Liver (tissue), 9 donors: ENCODE measurements around the gene PRIMA1. TPM values are rescaled to one million over a fixed set of nuclear protein-coding genes. Genes with fewer than 3 reads are reported as not detected.

Experiments used
- DNase-seq: peaks from one replicate; pipeline ENCODE4 v3.0.0-alpha.2; 2017; ENCODE audit warnings: low spot score
- H3K27ac ChIP-seq, 2 donors: one replicate each; pipeline ENCODE4 v1.7.0; 2013; ENCODE audit warnings: inconsistent platforms in 2 of 2, low read length in 2 of 2, control low read depth in 1 of 2, low read depth in 1 of 2, mild to moderate bottlenecking in 1 of 2
- H3K27me3 ChIP-seq, 4 donors: one replicate each; pipeline versions ENCODE4 v1.6.1 to v1.7.0; 2013; ENCODE audit warnings: low read length in 3 of 4, inconsistent platforms in 1 of 4, mild to moderate bottlenecking in 1 of 4, moderate library complexity in 1 of 4; ENCODE audit not compliant: control insufficient read depth in 4 of 4, insufficient read depth in 4 of 4
- H3K36me3 ChIP-seq, 4 donors: one replicate each; pipeline versions ENCODE4 v1.6.1 to v1.7.0; 2013; ENCODE audit warnings: low read length in 3 of 4, mild to moderate bottlenecking in 3 of 4, low read depth in 1 of 4, moderate library complexity in 1 of 4; ENCODE audit not compliant: control insufficient read depth in 4 of 4, insufficient read depth in 3 of 4
- H3K4me1 ChIP-seq, 4 donors: one replicate each; pipeline versions ENCODE4 v1.6.1 to v1.7.0; 2013; ENCODE audit warnings: low read length in 3 of 4, mild to moderate bottlenecking in 3 of 4, moderate library complexity in 1 of 4; ENCODE audit not compliant: control insufficient read depth in 4 of 4, insufficient read depth in 4 of 4
- H3K4me3 ChIP-seq, 3 donors: one replicate each; pipeline versions ENCODE4 v1.6.1 to v1.7.0; 2013; ENCODE audit warnings: low read length in 3 of 3, control low read depth in 1 of 3, low read depth in 1 of 3, mild to moderate bottlenecking in 1 of 3
- H3K9ac ChIP-seq, 2 donors: one replicate each; pipeline ENCODE4 v1.7.0; 2013; ENCODE audit warnings: low read length in 2 of 2, mild to moderate bottlenecking in 2 of 2, moderate library complexity in 2 of 2, control low read depth in 1 of 2, low read depth in 1 of 2
- H3K9me3 ChIP-seq, 4 donors: one replicate each; pipeline versions ENCODE4 v1.6.1 to v1.7.0; 2013; ENCODE audit warnings: low read length in 3 of 4; ENCODE audit not compliant: control insufficient read depth in 4 of 4
- ATF3 ChIP-seq: IDR thresholded peaks from 2 replicates; pipeline ENCODE4 v1.6.1; 2016; ENCODE audit warnings: antibody characterized with exemption
- CTCF ChIP-seq: fragments of 150-350 bp; IDR thresholded peaks from 2 replicates; pipeline ENCODE4 v1.5.1; 2017; ENCODE audit warnings: improper control_type of control experiment, low read depth, low read length; ENCODE audit not compliant: missing input control
- EGR1 ChIP-seq, 2 donors: IDR thresholded peaks; 2 replicates each; pipeline ENCODE4 v1.6.1; 2016 to 2018; ENCODE audit warnings: antibody characterized with exemption in 2 of 2, low read depth in 2 of 2
- FOXA1 ChIP-seq: IDR thresholded peaks from 2 replicates; pipeline ENCODE4 v1.6.1; 2016; ENCODE audit warnings: antibody characterized with exemption
- FOXA2 ChIP-seq: IDR thresholded peaks from 2 replicates; pipeline ENCODE4 v1.6.1; 2016; ENCODE audit warnings: antibody characterized with exemption
- HNF4A ChIP-seq, 2 donors: conservative IDR thresholded peaks; 2 replicates each; pipeline ENCODE4 v1.6.1; 2016; ENCODE audit warnings: antibody characterized with exemption in 2 of 2, mild to moderate bottlenecking in 2 of 2
- JUND ChIP-seq, 2 donors: IDR thresholded peaks; 2 replicates each; pipeline ENCODE4 v1.6.1; 2016; ENCODE audit warnings: antibody characterized with exemption in 2 of 2
- MAX ChIP-seq: IDR thresholded peaks from 2 replicates; pipeline ENCODE4 v1.6.1; 2016; ENCODE audit warnings: antibody characterized with exemption
- NR2F2 ChIP-seq: IDR thresholded peaks from 2 replicates; pipeline ENCODE4 v1.6.1; 2016; ENCODE audit warnings: antibody characterized with exemption
- RAD21 ChIP-seq, 2 donors: IDR thresholded peaks; 2 replicates each; pipeline ENCODE4 v1.6.1; 2016; ENCODE audit warnings: antibody characterized with exemption in 2 of 2, mild to moderate bottlenecking in 2 of 2
- REST ChIP-seq: IDR thresholded peaks from 2 replicates; pipeline ENCODE4 v1.6.1; 2016; ENCODE audit warnings: antibody characterized with exemption, mild to moderate bottlenecking
- RXRA ChIP-seq, 2 donors: IDR thresholded peaks; 2 replicates each; pipeline ENCODE4 v1.6.1; 2017 to 2018; ENCODE audit warnings: antibody characterized with exemption in 2 of 2, mild to moderate bottlenecking in 1 of 2
- SP1 ChIP-seq: IDR thresholded peaks from 2 replicates; pipeline ENCODE4 v1.6.1; 2018; ENCODE audit warnings: antibody characterized with exemption, mild to moderate bottlenecking
- TAF1 ChIP-seq: conservative IDR thresholded peaks from 2 replicates; pipeline ENCODE4 v1.6.1; 2016; ENCODE audit warnings: antibody characterized with exemption, mild to moderate bottlenecking
- YY1 ChIP-seq: IDR thresholded peaks from 2 replicates; pipeline ENCODE4 v1.6.1; 2016; ENCODE audit warnings: antibody characterized with exemption, mild to moderate bottlenecking
- ZBTB33 ChIP-seq: IDR thresholded peaks from 2 replicates; pipeline ENCODE4 v1.6.1; 2016; ENCODE audit warnings: antibody characterized with exemption
- WGBS: extraction: QIAGEN DNeasy Blood & Tissue Kit; methylation state at CpG from one replicate; pipeline ENCODE4 v1.1.7; 2013; 5-methylcytosine and 5-hydroxymethylcytosine counted together
- polyA plus RNA-seq, 2 donors: library from polyadenylated mRNA; stranded (reverse) in 1 of 2; unstranded in 1 of 2; fragments of 200-250 nt in 1 of 2; fragments of >200 nt in 1 of 2; fragmentation: Nextera tagmentation in 1 of 2; extraction: Ambion mirVana in 1 of 2; gene quantifications; one replicate each; pipeline versions ENCODE4 v1.2.1 to v1.2.3, GENCODE V29; 2013 to 2015
- total RNA-seq, 2 donors: library from RNA; depleted of rRNA; stranded (reverse); fragments of >200 nt; gene quantifications; one replicate each; pipeline ENCODE4 v1.2.3, GENCODE V29; 2014
- donor health status: healthy.
- donor health status: healthy.
- donor health status: healthy.
- donor health status: healthy.
- donor health status: healthy.

PRIMA1 gene
- total and polyA plus RNA-seq, 4 donors, result 0.08 to 0.38 (median 0.13) TPM; not detected in 1

GRCh38 chr14:93799617-93799988 is 11.3 kb upstream of the PRIMA1 start:
- peaks cover 0 to 3% (median 0%) of the 10 kb centered on the region in 4 donors for H3K27me3 ChIP-seq
- no peak overlapping the region for H3K4me3 ChIP-seq
- 52% methylated on average over 4 of the region's 4 CpGs for WGBS
- H3K4me1 ChIP-seq, result no peaks in the 10 kb centered on the region
- H3K27ac ChIP-seq, result no peak overlapping the region
- no peak for DNase-seq
- no peaks in the 10 kb centered on the region for H3K9me3 ChIP-seq
- H3K36me3 ChIP-seq, result no peaks in the 10 kb centered on the region
- H3K9ac ChIP-seq, result no peak overlapping the region
- TF ChIP-seq REST (no peak), ZBTB33 (no peak), NR2F2 (no peak), MAX (no peak), TAF1 (no peak), EGR1 (IDR thresholded peaks at IDR 0.05; ENCODE audit: low read depth in 2 of 2) (no peak), JUND (IDR thresholded peaks at IDR 0.05) (no peak), FOXA1 (no peak), RAD21 (IDR thresholded peaks at IDR 0.05) (no peak), HNF4A (conservative IDR thresholded peaks at IDR 0.05) (no peak), ATF3 (no peak), SP1 (no peak), CTCF (no peak)

- no peak for DNase-seq
- Histone ChIP-seq H3K27me3 (peaks cover 0 to 3% (median 0%) of the 10 kb centered on the region in 4 donors), H3K4me1 (no peaks in the 10 kb centered on the region), H3K36me3 (no peaks in the 10 kb centered on the region), H3K9me3 (no peaks in the 10 kb centered on the region), H3K9ac (no peak overlapping the region), H3K4me3 (no peak overlapping the region), H3K27ac (no peak overlapping the region)
- no peak for TF ChIP-seq RXRA (IDR thresholded peaks at IDR 0.05)
- no peak for TF ChIP-seq HNF4A (conservative IDR thresholded peaks at IDR 0.05)
- TF ChIP-seq NR2F2, result no peak
- no peak for TF ChIP-seq JUND (IDR thresholded peaks at IDR 0.05)
- TF ChIP-seq ATF3, result no peak
- no peak for TF ChIP-seq RAD21 (IDR thresholded peaks at IDR 0.05)
- no peak for TF ChIP-seq CTCF
- no peak for TF ChIP-seq FOXA2
- TF ChIP-seq YY1, result no peak
- no peak for TF ChIP-seq MAX
- TF ChIP-seq ZBTB33, result no peak
- 86% methylated on average over 12 of the region's 12 CpGs for WGBS
Measured at GRCh38 chr14:93797536-93797935, 9.3 kb upstream of the PRIMA1 start.
